Stimulated activated CD8-positive, alpha-beta memory T cell treated with anti-CD3 and anti-CD28 coated beads, Interleukin-15, amount 100 ng/mL, for 48 hours (primary cell): Measurements from ENCODE around the gene TNFAIP8L2.
"Not testable (repeated sequence)": the region's sequence is repeated elsewhere in the genome, so short reads cannot be mapped to it uniquely, and the experiment has no call there.

Experiments
- DNase-seq, 2 donors: peaks; one replicate each; pipeline ENCODE4 v3.0.0-alpha.2; 2020; ENCODE audit warnings: low read depth in 2 of 2

Gene TNFAIP8L2

GRCh38 chr1:151146072-151146411, 10.4 kb upstream of the TNFAIP8L2 start:
- no peak for DNase-seq

GRCh38 chr1:151146412-151147131, 9.9 kb upstream of the TNFAIP8L2 start, which contains the start of gene SEMA6C:
Gene SEMA6C (minus strand): TSS chr1:151146631. CDS start chr1:151142621, 4,010 bp downstream.
- peak; percentile 87 for DNase-seq

- no peak for DNase-seq
Observed at GRCh38 chr1:151147132-151147503, 9.3 kb upstream of the TNFAIP8L2 start.

GRCh38 chr1:151147665-151148064, 8.8 kb upstream of the TNFAIP8L2 start:
- no peak for DNase-seq

- DNase-seq, result peak; percentile 54 to 60
Observed at GRCh38 chr1:151157067-151157531, 650 bp downstream of the TNFAIP8L2 start.

GRCh38 chr1:151158326-151158725, 1.9 kb downstream of the TNFAIP8L2 start:
- peak in 1 of 2 donors; percentile 61 for DNase-seq

GRCh38 chr1:151158751-151159251, 2.4 kb downstream of the TNFAIP8L2 start:
- DNase-seq, result no peak

- no peak for DNase-seq
Observed at GRCh38 chr1:151159373-151159772, 2.9 kb downstream of the TNFAIP8L2 start.

GRCh38 chr1:151164732-151165280, 8.4 kb downstream of the TNFAIP8L2 start:
- DNase-seq, result no peak

- DNase-seq, result no peak
Observed at GRCh38 chr1:151165281-151165737, 8.9 kb downstream of the TNFAIP8L2 start.

- peak; percentile 90 to 94 for DNase-seq
Observed at GRCh38 chr1:151165738-151166504, 9.5 kb downstream of the TNFAIP8L2 start, which contains the start of the genes LYSMD1 and SCNM1. Gene LYSMD1 (minus strand): TSS chr1:151165902. CDS start chr1:151165258, 644 bp downstream. Gene SCNM1 (plus strand): TSS chr1:151166144. CDS start chr1:151166153, 9 bp downstream.

GRCh38 chr1:151166505-151166956, 10.1 kb downstream of the TNFAIP8L2 start:
- no peak for DNase-seq

GRCh38 chr1:151167116-151167515, 10.7 kb downstream of the TNFAIP8L2 start:
- DNase-seq, result no peak

GRCh38 chr1:151171190-151171589, 14.7 kb downstream of the TNFAIP8L2 start:
- no peak for DNase-seq

GRCh38 chr1:151175041-151175741, 18.7 kb downstream of the TNFAIP8L2 start:
- no peak for DNase-seq

GRCh38 chr1:151175863-151176262, 19.4 kb downstream of the TNFAIP8L2 start, which contains the start of gene TMOD4:
Gene TMOD4 (minus strand): TSS chr1:151175981. CDS start chr1:151174875, 1,106 bp downstream.
- DNase-seq, result no peak

- DNase-seq, result no peak
Observed at GRCh38 chr1:151176514-151177045, 20.1 kb downstream of the TNFAIP8L2 start.

- DNase-seq, result no peak
Observed at GRCh38 chr1:151184211-151184610, 27.8 kb downstream of the TNFAIP8L2 start.

GRCh38 chr1:151187205-151187604, 30.8 kb downstream of the TNFAIP8L2 start:
- no peak for DNase-seq

GRCh38 chr1:151188667-151189066, 32.2 kb downstream of the TNFAIP8L2 start:
- DNase-seq, result not testable (repeated sequence)
